KOPT-K1 (cell line): Measurements from ENCODE around the gene ADAMTS18.

Source experiments
- H3K27ac ChIP-seq: fragments of 200-600 bp; sonication (generic); 2 replicates; pipeline ENCODE4 v1.5.1; 2016; ENCODE audit warnings: antibody characterized with exemption, mild to moderate bottlenecking, low read depth, low read length; ENCODE audit not compliant: poor library complexity, severe bottlenecking
- H3K36me3 ChIP-seq: fragments of 200-600 bp; sonication (generic); 2 replicates; pipeline ENCODE4 v1.5.1; 2017; ENCODE audit warnings: antibody characterized with exemption, mild to moderate bottlenecking, low read length, moderate library complexity; ENCODE audit not compliant: insufficient read depth
- H3K9me3 ChIP-seq: fragments of 200-600 bp; sonication (generic); 2 replicates; pipeline ENCODE4 v1.5.1; 2017; ENCODE audit warnings: antibody characterized with exemption, low read length, mild to moderate bottlenecking; ENCODE audit not compliant: insufficient read depth, poor library complexity, severe bottlenecking

The ADAMTS18 gene

DNA sequence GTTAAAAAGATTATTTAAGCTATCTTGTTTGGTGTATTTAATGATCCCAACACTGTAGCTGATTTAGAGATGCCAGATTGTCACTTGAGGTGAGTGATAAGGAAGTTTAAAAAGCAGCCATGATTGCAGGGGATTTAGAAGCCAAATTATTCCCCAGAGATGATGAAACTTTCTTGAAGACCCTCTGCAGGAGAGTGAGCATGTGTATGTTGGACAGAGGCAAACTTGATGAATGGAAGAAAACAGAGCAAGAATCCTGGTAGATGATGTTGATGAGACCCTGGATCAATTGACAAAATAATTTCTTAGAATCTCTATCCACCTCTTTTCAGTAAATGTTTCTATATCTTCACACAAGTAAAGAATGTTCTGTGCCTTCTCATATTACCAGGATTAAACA, 14.4 kb upstream of the ADAMTS18 start:
- no peaks in the 10 kb centered on the region for H3K36me3 ChIP-seq
- H3K27ac ChIP-seq, result no peak overlapping the region
- no peaks in the 10 kb centered on the region for H3K9me3 ChIP-seq

DNA sequence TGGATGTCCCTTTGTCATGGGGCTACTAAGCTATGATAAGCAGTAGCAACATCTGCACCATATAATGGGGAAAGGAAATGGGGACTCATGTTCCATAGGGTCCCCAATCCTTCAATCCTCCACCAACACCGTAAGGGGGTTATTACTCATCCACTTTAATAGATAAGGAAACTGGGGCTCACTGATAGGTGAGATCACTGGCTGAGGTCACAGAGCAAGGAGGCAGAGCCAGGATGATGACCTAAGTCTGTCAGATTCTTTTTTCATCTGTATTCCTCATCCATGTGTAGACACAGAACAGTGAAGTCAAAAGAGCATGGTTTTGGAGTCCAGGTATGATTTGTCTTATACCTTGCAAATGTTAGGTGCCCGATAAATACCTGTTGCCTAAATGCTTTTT, 10.5 kb upstream of the ADAMTS18 start:
- no peak overlapping the region for H3K27ac ChIP-seq
- no peaks in the 10 kb centered on the region for H3K9me3 ChIP-seq
- no peaks in the 10 kb centered on the region for H3K36me3 ChIP-seq

DNA sequence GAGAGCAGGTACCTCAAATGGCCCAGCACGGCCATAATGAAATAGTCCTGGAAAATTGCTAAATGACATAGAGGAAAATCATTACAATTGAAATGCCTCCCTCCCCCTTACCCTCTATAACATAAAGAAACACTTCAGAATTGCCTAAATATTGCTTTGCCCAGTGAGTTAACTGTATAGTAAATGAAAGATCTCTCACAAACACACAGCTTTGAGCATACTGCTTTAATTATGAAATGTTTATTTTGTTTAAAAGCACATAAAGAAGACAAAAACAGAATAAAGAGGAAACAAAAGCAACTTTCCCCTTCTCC, 9.3 kb upstream of the ADAMTS18 start:
- H3K27ac ChIP-seq, result no peak overlapping the region
- H3K36me3 ChIP-seq, result no peaks in the 10 kb centered on the region
- H3K9me3 ChIP-seq, result no peaks in the 10 kb centered on the region

DNA sequence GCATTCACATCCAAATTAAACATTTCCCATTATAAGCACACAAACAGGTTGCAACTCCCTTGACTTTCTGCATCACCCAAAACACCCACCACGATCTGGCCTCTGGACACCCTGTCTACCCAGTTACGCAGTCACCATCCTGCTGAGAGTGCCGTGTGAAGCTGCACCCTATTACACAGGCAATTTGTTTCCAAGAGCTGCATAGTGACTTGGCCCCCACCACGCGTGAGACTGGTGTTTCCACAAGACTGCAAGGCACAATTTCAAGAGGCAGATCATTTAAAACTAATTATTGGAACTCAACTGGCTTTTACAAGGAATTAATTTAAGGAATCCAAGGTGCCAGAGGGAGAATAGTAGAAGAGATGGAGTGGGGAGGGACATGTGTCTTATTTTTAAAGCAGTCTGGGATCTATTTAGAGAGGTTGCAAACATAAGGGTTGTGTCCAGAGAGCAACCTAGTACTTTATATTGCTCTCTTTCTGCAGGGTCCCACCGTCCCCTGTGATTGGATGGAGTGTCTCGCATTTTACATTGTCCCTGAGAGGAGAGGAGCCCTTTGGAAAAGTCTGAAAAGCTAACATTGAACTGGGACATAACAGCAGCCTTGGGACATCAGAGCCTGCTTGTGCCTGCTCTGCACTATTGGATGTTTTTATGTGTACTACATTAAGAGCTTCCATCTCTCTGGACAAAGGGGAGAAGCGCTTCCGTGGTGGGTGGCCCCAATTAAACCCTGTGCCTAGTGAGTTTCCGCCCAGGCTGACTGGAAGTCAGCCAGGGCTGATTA, 8.7 kb upstream of the ADAMTS18 start:
- no peaks in the 10 kb centered on the region for H3K9me3 ChIP-seq
- H3K36me3 ChIP-seq, result no peaks in the 10 kb centered on the region
- no peak overlapping the region for H3K27ac ChIP-seq

DNA sequence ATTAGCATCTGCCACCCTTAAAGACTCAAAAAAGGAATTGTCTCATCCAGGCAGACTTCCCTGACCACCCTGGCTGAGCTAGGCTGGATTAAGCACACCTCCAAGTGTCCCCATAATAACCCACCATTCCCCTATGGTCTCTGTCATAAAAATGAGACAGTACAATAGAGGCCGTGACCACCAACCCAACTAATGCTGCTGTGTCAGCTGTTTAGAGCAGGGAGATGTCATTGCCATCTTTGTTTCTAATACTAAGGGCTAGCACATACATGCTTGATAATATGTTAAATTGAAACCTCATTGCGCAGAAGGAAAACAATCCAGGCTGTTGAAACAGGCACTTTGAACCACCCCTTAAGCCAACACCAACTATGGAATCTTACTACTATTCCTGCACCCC, 7.2 kb upstream of the ADAMTS18 start:
- Histone ChIP-seq H3K9me3 (no peaks in the 10 kb centered on the region), H3K27ac (no peak overlapping the region), H3K36me3 (no peaks in the 10 kb centered on the region)

DNA sequence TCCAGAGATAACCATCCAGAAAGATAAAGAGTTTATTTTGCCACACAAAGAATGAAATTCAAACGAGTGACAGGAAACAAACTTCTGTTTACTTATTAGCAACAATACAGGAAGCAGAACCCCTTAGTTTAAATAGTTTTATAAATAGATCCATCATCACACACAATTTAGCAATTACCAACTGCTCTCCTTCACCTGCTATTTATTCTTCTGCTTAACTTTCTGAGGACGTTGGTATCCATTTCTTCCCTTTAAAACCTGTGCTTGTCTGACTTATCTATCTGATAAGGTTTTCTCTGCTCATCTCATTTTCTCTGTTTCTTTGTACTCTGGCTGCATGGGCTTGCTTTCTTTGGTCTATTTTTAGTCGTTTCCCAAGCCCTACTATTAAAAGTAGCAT, 4.3 kb upstream of the ADAMTS18 start:
- Histone ChIP-seq H3K27ac (no peak overlapping the region), H3K36me3 (no peaks in the 10 kb centered on the region), H3K9me3 (no peaks in the 10 kb centered on the region)

DNA sequence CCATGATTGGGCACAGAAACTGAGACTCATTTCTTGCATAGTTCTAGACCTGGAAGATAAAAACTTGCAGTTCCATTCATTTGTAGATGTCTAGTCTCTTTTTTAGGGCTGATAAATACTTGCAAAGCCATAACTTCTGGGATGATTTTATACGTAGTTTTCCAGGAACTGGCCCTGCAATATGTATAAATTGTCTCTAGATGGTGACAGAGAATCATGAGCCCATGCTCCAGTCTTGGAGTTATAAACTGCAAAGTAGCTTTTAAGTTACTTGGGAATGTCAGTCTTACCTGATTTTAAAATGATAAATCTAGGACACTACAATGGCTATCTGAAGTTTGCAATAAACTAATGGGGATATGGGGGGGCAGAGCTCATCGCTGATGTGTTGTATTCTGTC, 3.0 kb upstream of the ADAMTS18 start:
- H3K9me3 ChIP-seq, result no peaks in the 10 kb centered on the region
- H3K27ac ChIP-seq, result no peak overlapping the region
- H3K36me3 ChIP-seq, result no peaks in the 10 kb centered on the region

DNA sequence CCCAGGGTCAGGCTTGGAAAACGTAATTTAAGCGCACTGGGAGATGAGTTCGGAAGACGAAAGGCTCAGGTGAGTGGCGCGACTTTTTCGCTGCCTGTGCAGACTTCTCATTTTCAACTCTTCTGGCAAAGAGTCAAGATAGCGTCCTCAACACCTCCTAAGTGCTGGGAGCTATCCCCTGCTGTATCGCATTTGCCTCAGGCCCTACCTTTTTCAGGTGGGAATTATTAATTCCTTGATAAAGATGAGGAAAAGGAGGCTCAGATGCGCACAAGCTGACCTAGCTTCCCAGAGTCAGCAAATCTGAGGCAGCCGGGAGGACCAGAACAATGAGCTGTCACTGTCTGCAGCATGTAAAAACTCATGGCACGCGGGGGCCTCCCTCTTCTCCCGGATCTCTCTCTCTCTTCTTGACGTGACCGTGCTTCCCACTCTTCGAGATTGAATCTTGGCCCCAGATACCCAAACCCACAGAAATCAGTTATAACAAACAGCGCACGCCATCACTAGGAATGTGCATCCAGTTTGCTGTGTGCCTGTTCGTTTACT, 512 bp upstream of the ADAMTS18 start:
- Histone ChIP-seq H3K27ac (no peak overlapping the region), H3K36me3 (no peaks in the 10 kb centered on the region), H3K9me3 (no peaks in the 10 kb centered on the region)

DNA sequence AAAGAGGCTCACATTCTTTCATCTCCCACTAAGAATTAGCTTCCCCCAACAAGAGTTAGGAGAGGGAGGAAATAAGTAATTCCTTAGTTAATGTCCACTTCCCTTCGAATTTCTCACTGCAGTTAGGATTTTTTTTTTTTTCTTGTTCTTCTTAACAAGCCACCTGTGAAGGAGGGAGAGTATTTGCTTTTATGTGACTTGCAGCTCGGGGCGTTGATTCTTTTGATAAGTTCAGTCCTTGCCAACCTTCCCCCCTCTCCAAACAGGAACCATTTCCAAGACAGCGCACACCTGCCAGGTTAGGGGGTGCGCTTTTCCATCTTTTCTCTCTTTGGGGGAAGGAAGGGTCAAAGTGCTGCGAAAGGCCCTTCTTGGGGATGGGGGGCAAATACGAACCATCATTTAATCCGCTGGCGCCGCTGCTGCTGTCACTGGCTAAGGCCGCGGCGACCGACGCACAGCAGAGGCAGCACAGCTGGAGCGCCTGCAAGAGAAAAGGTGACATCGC, 758 bp downstream of the ADAMTS18 start:
- Histone ChIP-seq H3K9me3 (no peaks in the 10 kb centered on the region), H3K27ac (no peak overlapping the region), H3K36me3 (no peaks in the 10 kb centered on the region)

DNA sequence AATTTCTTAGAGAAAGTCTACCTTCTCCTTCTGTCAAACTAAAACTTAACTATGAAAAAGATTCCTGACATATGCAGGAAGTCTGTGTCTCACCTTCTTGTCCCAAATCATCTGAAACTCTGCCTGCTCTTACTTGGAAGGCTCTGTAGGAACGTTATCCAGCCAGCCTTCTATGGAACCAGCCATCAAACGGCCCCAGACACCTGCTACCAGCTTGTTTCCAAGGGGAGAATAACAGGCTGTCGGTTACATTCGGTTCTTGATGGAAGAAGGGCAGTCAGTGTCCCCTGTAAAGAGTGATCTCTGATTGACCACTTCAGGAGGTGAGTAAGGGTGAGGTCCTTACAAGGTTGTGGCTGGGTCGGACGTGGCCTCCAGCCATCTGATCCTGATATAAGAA, 1.7 kb downstream of the ADAMTS18 start:
- H3K9me3 ChIP-seq, result no peaks in the 10 kb centered on the region
- no peak overlapping the region for H3K27ac ChIP-seq
- H3K36me3 ChIP-seq, result no peaks in the 10 kb centered on the region

DNA sequence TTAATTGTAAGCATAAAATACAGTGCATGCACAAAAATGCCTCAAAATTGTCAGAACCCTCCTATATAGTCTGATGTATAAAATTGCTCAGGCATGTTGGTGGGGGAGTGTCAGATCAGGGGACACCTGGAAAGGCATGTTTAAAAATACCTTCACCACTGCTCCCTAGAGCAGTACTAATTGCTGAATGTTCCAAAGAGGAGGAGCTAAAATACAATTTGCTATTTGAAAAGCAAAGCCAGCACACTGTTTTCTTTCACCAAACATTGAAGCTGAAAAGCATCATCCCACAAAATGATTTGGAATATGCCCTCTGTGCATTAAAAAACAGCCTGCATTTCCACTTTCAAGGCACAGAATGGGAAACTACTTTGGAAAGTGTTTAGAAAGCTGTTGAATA, 2.6 kb downstream of the ADAMTS18 start:
- Histone ChIP-seq H3K36me3 (no peaks in the 10 kb centered on the region), H3K27ac (no peak overlapping the region), H3K9me3 (no peaks in the 10 kb centered on the region)

DNA sequence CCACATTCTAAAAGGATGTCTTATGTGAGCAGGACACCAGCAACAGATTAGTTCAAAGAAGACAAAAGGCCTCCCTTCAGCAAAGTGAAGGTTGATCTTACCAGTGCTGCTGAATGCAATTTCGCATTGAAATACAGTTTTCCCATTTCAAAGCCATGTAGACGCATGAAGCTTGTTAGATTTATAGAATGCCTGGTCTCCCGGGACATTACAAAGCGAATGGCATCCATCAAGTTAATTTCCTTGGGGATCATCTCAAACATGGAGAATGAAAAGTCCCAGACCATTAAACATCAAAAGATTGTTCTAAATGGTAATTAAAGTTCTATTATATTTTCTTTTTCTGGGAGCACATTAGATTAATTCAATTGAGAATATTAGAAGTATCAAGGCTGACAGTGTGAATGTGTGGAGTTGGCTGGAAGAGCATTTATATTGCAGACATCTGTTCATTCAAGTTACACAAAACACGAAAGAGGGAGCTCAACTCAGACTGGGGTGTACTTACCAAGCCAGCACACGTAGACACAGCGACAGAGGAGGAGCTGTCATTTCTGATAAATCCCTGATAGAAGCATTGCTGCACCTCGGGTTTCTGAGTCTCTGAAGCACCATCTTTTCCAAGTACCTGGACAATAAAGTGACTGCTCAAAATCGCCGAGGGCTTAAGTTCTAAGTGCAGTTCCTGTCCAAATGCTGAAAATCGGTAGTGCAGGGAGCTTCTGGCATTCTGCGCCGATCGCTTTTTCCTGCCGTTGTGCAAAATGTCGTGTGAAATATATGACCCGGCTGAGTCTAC, 3.8 kb downstream of the ADAMTS18 start:
- Histone ChIP-seq H3K27ac (no peak overlapping the region), H3K36me3 (no peaks in the 10 kb centered on the region), H3K9me3 (no peaks in the 10 kb centered on the region)

DNA sequence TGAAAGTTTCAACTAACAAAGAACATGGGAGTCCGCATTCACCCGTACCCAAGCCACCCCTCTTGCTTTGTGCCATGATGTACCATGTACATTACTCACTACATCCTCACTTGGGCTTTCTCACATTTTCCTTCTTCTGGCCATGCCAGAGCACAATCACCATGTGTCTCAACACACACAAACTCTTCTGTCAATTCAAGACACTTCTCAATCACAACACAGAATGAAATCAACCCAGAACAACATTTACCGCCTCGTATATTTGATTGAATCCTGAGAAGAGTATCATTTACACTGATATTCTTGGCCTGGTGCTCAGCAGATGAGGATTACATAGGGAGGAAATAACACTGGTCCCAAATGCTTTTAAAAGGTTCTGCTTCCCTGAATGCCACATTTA, 4.5 kb downstream of the ADAMTS18 start:
- no peaks in the 10 kb centered on the region for H3K9me3 ChIP-seq
- H3K27ac ChIP-seq, result no peak overlapping the region
- H3K36me3 ChIP-seq, result no peaks in the 10 kb centered on the region

DNA sequence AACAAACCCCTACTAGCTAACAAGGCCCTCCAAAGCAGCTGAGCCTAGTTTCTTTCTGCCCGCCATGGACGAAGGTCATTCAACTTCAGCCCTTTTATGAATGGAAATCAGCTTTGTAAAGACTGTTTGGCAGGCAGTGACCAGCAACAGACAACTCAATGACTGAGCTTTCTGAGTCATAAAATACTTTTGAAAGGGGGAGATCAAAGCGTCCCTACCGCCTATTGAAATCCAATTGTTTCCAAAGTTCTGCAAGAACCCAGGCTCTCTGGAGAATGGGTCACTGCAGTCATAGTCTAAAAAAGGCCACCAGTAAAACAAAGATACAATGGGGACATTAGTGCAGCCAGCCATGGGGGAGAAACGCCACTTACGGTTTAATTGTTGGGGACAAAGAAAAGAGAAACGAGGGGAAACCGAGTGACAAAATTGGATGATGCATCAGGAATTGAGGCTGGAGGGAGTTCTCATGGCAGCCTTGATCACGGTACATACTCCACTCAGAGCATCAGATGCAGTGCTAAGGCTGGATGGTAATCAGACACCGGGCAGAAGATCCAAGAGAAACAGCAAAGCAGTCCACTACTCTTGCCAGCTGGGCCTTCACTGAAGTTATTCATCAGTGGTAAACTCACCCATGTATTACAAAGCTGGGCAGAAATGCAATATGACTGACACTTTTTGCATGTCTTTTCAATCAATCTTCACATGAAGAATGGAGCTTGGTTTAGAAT, 9.8 kb downstream of the ADAMTS18 start:
- Histone ChIP-seq H3K9me3 (no peaks in the 10 kb centered on the region), H3K36me3 (no peaks in the 10 kb centered on the region), H3K27ac (no peak overlapping the region)

DNA sequence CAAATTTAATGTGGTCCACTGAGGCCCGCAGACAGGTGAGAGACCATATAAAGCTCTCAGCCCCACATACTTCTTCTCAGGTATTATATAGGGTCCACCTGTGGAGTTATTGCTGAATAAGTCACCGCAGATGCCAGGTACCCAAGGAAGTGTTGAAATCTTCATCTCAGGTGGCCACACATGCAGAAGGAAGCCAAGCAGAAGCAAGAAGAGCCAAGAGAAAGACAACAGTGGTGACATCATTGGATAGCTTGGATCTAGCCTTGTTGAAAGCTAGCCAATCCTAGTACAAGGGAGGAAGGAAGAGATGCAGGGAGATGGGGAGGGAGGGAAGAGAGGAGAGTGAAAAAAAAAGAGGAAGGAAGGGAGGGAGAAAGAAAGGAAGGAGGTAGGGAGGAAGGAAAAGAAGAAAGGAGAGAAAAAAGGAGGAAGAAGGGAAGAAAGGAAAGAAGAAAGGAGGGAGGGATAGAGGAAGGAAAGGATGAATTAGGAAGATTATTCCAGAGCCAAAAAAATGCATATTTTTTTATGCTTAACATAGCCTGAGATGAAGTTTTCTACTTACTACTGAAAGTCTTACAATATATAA, 12.5 kb downstream of the ADAMTS18 start:
- Histone ChIP-seq H3K27ac (no peak overlapping the region), H3K9me3 (no peaks in the 10 kb centered on the region), H3K36me3 (no peaks in the 10 kb centered on the region)
